Lung (tissue), 12 donors: ENCODE data around the gene FUT9. TPM values are rescaled to one million over a fixed set of nuclear protein-coding genes. Genes with fewer than 3 reads are reported as not detected.
A peak's percentile ranks its signal among the peaks of the same experiment; 100 is the strongest.

Experiments
- ATAC-seq: fragments of 200-7000 bp; cut with Tn5 transposase; one replicate; pipeline ENCODE4 v1.9.1; 2020; ENCODE audit warnings: moderate number of reproducible peaks; ENCODE audit not compliant: insufficient read depth, low FRiP score
- DNase-seq, 3 donors: peaks; one replicate each; pipeline ENCODE4 v3.0.0-alpha.2; 2013 to 2017
- H3K27ac ChIP-seq, 2 donors: one replicate each; pipeline ENCODE4 v1.5.1; 2013; ENCODE audit warnings: mild to moderate bottlenecking in 2 of 2, moderate library complexity in 2 of 2, control low read depth in 1 of 2, inconsistent platforms in 1 of 2, low read depth in 1 of 2, low read length in 1 of 2
- H3K27me3 ChIP-seq, 3 donors: one replicate each; pipeline ENCODE4 v1.5.1; 2013; ENCODE audit warnings: low read length in 2 of 3; ENCODE audit not compliant: control insufficient read depth in 3 of 3, insufficient read depth in 3 of 3
- H3K36me3 ChIP-seq, 4 donors: one replicate each; pipeline ENCODE4 v1.5.1; 2013; ENCODE audit warnings: low read length in 4 of 4, mild to moderate bottlenecking in 1 of 4, moderate library complexity in 1 of 4; ENCODE audit not compliant: control insufficient read depth in 4 of 4, insufficient read depth in 4 of 4
- H3K4me1 ChIP-seq, 5 donors: one replicate each; pipeline ENCODE4 v1.5.1; 2013; ENCODE audit warnings: low read length in 5 of 5, mild to moderate bottlenecking in 2 of 5, moderate library complexity in 1 of 5; ENCODE audit not compliant: control insufficient read depth in 5 of 5, insufficient read depth in 5 of 5
- H3K4me3 ChIP-seq: one replicate; pipeline ENCODE4 v1.5.1; 2013; ENCODE audit warnings: mild to moderate bottlenecking, control low read depth, moderate library complexity
- H3K9ac ChIP-seq, 2 donors: one replicate each; pipeline ENCODE4 v1.5.1; 2013; ENCODE audit warnings: low read length in 2 of 2, control low read depth in 1 of 2; ENCODE audit not compliant: insufficient read depth in 1 of 2
- H3K9me3 ChIP-seq, 4 donors: one replicate each; pipeline ENCODE4 v1.5.1; 2013; ENCODE audit warnings: low read length in 3 of 4, mild to moderate bottlenecking in 1 of 4, moderate library complexity in 1 of 4; ENCODE audit not compliant: control insufficient read depth in 4 of 4, insufficient read depth in 3 of 4
- WGBS, 2 donors: extraction: QIAGEN DNeasy Blood & Tissue Kit; methylation state at CpG; one replicate each; pipeline ENCODE4 v1.1.7; 2013; 5-methylcytosine and 5-hydroxymethylcytosine counted together
- polyA plus RNA-seq, 2 donors: library from polyadenylated mRNA; stranded (reverse); fragments of 200-250 nt; gene quantifications; one replicate each; pipeline ENCODE4 v1.2.1, GENCODE V29; 2013
- total RNA-seq, 2 donors: library from RNA; depleted of rRNA in 1 of 2; stranded (reverse); fragments of >200 nt in 1 of 2; gene quantifications; one replicate each; pipeline ENCODE4 v1.2.1, GENCODE V29; 2014 to 2021
- TF ChIP-seq, protein P1 (sequence below): IDR thresholded peaks from 2 replicates; pipeline ENCODE4 v1.5.1; 2012; ENCODE audit warnings: mild to moderate bottlenecking; ENCODE audit errors: control extremely low read depth, extremely low read depth
- donor health status: control.
- donor health status: control.
- donor health status: Bipolar disorder and iron deficiency.
- donor health status: healthy.
- donor health status: DM: yes; HTN: yes; CAD: no.

Gene FUT9
- total and polyA plus RNA-seq, 4 donors = under 0.01 to 0.14 TPM; not detected in 2

DNA sequence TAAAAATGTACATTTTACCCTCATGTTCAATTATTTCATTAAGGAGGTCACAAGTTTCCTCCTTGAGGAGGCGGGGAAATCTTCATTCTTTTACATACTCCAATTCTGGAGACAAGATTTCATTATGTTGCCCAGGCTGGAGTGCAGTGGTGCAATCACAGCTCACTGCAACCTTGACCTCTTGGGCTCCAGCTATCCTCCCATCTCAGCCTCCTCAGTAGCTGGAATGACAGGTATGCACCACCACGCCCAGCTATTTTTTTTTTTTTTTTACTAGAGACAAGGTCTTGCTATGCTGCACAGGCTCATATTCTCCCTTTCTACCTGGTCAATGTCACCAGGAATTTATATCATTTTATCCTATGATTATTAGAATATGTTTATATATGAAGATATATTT is 85.8 kb downstream of the FUT9 start:
- WGBS, 2 donors = 88 to 89% methylated on average over 2 of the region's 2 CpGs
- no peaks in the 10 kb centered on the region for H3K9me3 ChIP-seq
- DNase-seq (no peak), ATAC-seq (no peak)
- H3K36me3 ChIP-seq = no peaks in the 10 kb centered on the region
- H3K27me3 ChIP-seq = no peaks in the 10 kb centered on the region
- H3K27ac ChIP-seq = no peak overlapping the region
- TF ChIP-seq, protein P1, sequence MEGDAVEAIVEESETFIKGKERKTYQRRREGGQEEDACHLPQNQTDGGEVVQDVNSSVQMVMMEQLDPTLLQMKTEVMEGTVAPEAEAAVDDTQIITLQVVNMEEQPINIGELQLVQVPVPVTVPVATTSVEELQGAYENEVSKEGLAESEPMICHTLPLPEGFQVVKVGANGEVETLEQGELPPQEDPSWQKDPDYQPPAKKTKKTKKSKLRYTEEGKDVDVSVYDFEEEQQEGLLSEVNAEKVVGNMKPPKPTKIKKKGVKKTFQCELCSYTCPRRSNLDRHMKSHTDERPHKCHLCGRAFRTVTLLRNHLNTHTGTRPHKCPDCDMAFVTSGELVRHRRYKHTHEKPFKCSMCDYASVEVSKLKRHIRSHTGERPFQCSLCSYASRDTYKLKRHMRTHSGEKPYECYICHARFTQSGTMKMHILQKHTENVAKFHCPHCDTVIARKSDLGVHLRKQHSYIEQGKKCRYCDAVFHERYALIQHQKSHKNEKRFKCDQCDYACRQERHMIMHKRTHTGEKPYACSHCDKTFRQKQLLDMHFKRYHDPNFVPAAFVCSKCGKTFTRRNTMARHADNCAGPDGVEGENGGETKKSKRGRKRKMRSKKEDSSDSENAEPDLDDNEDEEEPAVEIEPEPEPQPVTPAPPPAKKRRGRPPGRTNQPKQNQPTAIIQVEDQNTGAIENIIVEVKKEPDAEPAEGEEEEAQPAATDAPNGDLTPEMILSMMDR = no peak
- H3K4me1 ChIP-seq = no peaks in the 10 kb centered on the region
- no peak overlapping the region for H3K9ac ChIP-seq
- H3K4me3 ChIP-seq = no peak overlapping the region

GRCh38 chr6:96104910-96105309 is 89.1 kb downstream of the FUT9 start:
- ATAC-seq (no peak), DNase-seq (no peak)
- H3K27me3 ChIP-seq = no peaks in the 10 kb centered on the region
- no peak overlapping the region for H3K4me3 ChIP-seq
- H3K27ac ChIP-seq = no peak overlapping the region
- H3K4me1 ChIP-seq = no peaks in the 10 kb centered on the region
- WGBS, 2 donors = 90 to 92% methylated on average over 4 of the region's 4 CpGs
- no peak overlapping the region for H3K9ac ChIP-seq
- no peaks in the 10 kb centered on the region for H3K36me3 ChIP-seq
- H3K9me3 ChIP-seq = no peaks in the 10 kb centered on the region
- TF ChIP-seq, protein P1 = no peak

GRCh38 chr6:96110878-96111277 is 95.1 kb downstream of the FUT9 start:
- Histone ChIP-seq H3K9me3 (no peaks in the 10 kb centered on the region), H3K27me3 (no peaks in the 10 kb centered on the region), H3K4me1 (no peaks in the 10 kb centered on the region), H3K9ac (no peak overlapping the region), H3K36me3 (no peaks in the 10 kb centered on the region), H3K27ac (no peak overlapping the region), H3K4me3 (no peak overlapping the region)
- TF ChIP-seq, protein P1 = no peak
- no peak for DNase-seq
- WGBS, 2 donors = 79 to 92% methylated on average over 2 of the region's 2 CpGs
- ATAC-seq = no peak

DNA sequence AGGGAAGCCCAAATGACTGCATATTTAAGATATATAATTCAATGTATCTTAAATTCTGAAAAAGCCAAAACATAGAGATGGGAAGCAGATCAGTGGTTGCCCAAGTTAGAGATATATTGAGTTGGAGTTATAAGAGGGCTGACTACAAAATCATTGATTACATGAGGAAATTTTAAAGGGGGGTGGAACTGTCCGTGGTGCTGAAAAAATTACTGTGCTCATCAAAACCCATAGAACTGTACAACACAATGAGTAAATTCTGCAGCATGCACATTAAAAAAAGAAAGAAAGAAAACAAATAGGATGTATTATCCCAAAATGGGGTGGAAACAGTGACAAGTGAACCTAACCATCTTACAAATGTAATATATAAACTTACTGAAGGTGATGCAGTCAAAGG is 100.9 kb downstream of the FUT9 start:
- Histone ChIP-seq H3K36me3 (no peaks in the 10 kb centered on the region), H3K4me1 (no peaks in the 10 kb centered on the region), H3K27me3 (no peaks in the 10 kb centered on the region), H3K27ac (no peak overlapping the region), H3K9ac (no peak overlapping the region), H3K9me3 (no peaks in the 10 kb centered on the region), H3K4me3 (no peak overlapping the region)
- TF ChIP-seq, protein P1 = no peak
- WGBS, 2 donors = 34 to 35% methylated on average over 1 of the region's 1 CpG
- DNase-seq (peak in 2 of 3 donors; percentile 7 to 23), ATAC-seq (no peak)
